ENCODE measurements around the gene SLC15A3. TPM values are rescaled to one million over a fixed set of nuclear protein-coding genes. Genes with fewer than 3 reads are reported as not detected.

Gene SLC15A3
- total RNA-seq: 4.6 and 6.0 TPM in 2 replicates

DNA sequence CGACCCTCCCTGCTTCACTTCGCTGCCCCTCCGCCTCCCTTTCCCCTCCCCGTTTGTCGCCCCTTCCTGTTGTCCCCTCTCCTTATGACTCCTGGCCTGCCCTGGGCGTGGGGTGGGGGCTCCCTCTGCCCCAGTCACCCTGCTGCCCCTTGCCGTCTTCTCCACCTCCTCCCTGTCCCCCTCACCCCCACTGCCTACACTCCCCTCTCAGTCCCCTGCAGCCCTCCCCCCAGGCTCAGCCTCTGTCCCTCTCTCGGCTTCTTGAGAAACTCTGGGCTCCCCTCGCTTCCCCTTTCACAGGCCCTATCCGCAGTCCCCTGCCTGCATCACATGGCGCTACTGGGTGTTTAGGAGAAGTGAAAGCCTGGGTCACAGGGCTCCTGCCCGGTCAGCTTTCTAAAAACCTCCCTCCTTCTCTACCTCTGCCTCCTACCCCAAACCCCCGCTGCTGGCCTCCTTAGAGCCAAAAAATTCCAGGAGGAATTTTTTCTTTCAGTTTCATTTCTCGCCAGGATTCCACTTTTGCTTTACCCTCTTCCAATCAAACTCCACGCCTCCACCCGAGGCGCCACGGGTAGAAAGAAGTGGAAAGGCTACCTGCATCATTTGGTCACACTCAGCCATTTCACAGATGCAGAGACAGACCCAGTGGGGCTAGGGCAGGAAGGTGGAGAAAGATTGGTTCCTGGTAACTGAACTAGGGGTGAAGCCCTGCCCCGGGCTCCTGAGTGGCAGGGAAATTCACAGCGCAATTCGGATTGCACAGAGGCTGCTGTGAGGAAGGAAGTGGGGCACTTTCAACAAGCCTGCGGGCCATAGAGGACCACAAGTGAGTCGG is at the start of gene SLC15A3:
TSS of gene SLC15A3 (minus strand) at position 273 of the 838 bp plus-strand sequence. CDS start 625 bp downstream, outside the sequence.
- DNase-seq (ENCODE audit: low read depth in 2 of 2): peak; percentile 40 to 50

- DNase-seq (ENCODE audit: low read depth in 2 of 2): no peak
Measured at GRCh38 chr11:61000426-61000825, 48.5 kb upstream of the SLC15A3 start.

DNA sequence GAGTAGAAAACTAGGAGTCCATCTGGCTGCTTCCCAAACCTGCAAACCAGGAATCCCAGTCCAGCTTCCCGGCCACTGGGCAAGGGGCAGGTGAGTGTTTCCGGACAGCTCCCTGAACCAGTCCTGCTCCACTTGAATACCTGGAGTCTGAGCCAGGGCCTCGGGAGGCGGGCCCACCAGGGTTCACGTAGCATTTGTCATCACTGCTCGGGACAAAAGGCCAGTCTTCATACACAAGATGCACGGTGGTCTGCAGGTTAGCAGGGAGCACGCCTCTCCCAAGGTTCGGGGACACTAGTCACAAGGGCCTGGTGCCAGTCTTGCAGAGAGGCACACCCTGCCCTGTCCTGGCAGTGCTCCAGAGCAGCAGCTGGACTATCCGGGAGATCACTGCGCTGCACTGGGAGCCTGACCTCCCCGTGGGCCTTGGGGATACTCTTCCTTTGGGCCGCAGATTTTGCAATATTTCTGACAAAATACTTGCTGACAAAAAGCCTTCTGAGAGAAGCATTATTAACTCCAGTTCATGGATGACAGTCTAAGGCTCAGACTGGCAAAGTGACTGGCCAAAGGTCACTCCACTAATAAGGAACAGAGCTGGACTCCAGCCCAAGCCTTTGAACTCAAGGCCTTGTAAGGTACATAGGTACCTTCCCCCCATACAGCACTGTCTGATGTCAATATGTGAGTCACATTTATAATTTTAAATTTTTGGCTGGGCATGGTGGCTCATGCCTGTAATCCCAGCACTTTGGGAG is 44.6 kb upstream of the SLC15A3 start:
- no peak for DNase-seq (ENCODE audit: low read depth in 2 of 2)

DNA sequence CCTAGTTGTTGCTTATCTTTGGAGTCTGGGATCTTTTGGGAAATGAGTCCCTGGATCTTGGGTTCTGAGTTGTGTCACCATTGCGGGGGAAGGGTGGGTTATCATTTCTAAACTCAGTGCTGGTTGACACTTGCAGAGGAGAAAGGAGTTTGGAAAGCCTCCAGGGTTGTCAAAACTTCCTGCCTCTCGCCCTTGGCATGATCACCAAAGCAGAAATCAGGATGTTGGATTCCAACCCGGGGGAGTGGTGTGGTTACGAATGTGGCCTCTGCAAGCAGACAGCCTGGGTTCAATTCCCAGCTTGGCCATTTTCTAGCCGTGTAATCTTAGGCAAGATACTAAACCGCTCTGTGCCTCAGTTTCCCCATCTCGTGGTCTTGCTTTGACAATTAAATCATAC is 43.8 kb upstream of the SLC15A3 start:
- peak in 1 of 2 donors; percentile 23 for DNase-seq (ENCODE audit: low read depth in 2 of 2)

DNA sequence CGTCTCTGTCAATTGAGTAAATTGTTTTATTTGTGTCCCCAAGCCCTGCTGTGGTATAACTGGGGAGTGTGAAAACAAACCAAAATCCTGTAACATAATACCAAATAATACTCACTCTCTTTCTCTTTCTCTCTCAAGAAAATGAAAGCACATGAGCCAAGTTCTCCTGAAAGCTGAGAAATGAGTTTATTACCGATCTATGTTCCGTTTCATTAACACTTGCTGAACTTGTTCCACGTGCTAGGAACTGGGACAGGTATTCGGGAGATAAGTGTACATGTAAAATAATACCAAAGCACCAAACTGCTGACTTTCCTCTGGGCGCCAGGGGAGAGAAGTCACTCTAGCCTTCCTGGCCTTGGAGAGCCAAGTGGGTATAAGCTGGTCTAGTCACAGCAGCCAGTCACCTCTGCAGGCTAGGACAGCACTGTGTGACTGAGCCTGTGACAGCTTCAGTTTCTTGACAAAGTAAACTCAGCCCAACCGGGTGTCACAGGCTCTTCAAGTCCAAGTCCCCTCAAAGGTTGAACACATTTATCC is 42.6 kb upstream of the SLC15A3 start:
- DNase-seq (ENCODE audit: low read depth in 2 of 2): no peak

DNA sequence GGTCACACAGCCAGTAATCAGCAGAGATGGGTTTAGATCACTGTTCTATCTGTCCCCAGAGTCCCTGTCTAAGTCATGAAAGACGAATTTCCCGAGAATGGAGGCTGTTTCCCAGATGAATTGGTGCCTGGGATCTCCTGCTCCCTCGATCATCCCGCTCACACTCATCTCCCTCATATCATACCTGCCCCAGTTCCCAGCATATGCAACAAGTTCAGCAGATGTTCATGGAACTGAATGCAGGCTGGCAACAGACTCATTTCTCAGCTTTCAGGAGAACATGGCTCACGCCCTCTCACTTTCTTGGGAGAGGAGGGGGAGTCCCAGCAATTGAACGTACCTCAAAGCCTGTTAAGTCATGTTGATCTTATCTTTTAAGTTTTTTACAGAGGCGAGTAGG is 41.6 kb upstream of the SLC15A3 start:
- DNase-seq (ENCODE audit: low read depth in 2 of 2): no peak

DNA sequence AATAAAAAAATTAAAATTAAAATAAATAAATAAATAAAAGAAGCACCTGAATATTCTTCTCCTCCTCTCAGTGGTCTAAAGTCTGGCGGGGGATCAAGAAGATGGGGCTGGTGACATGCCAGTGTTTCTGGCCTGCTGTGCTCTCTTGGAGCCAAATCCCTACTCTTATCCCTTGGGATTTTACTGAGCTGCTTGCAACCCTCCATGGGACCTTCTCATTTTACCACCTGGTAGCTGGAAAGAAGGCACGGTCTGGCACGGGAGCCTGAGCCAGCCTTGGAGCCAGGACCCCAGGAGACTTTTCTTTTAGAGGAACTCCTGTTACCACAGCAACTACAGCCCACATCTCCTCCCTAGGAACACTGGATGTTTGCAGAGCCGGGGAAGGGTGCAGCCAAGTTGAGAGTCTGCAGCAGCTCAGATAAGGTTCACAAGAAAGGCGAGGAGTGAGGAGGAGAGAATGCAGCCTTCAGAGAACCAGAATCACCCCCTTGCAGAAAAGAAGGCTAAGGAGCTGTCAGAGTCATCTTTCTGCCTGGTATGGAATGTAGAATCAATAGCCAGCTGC is 41.0 kb upstream of the SLC15A3 start:
- no peak for DNase-seq (ENCODE audit: low read depth in 2 of 2)

DNA sequence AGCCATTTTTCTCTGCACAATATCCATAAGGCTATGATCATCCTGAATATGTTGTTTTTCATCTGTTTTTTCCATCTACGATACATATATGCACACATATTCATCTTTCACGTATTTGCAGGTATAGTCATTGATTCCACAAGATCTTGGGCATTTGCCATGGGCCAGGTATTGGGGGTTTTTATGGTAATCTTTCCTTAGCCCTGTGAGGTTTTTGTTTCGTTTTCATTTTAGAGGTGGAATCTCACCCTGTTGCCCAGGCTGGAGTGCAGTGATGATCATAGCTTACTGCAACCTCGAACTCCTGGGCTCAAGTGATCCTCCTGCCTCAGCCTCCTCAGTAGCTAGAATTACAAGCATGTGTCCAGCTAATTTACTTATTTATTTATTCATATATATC is 39.5 kb upstream of the SLC15A3 start:
- DNase-seq (ENCODE audit: low read depth in 2 of 2): no peak

- no peak for DNase-seq (ENCODE audit: low read depth in 2 of 2)
Measured at GRCh38 chr11:60989093-60989650, 37.2 kb upstream of the SLC15A3 start.

DNA sequence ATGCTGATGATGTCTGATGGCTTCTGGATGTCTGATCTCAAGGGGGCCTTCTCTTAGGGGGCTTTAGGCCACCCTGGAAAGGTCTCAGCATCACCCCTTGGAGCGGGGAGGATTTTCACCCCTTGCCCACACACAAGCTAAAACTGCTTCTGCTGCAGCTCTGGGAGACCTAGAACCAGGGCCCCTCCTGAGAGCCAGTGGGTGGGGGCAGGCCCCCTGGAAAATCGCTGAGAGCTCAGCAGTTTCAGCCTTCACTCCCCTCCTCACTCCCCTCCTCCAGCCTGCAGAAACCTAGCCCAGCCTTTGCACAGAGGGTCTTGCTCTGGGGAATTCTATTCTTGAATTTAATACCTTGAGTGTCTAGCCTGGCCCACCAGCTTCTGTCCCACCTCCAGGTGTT is 36.7 kb upstream of the SLC15A3 start:
- no peak for DNase-seq (ENCODE audit: low read depth in 2 of 2)

GRCh38 chr11:60987577-60988277 is 35.8 kb upstream of the SLC15A3 start:
- DNase-seq (ENCODE audit: low read depth in 2 of 2): no peak

DNA sequence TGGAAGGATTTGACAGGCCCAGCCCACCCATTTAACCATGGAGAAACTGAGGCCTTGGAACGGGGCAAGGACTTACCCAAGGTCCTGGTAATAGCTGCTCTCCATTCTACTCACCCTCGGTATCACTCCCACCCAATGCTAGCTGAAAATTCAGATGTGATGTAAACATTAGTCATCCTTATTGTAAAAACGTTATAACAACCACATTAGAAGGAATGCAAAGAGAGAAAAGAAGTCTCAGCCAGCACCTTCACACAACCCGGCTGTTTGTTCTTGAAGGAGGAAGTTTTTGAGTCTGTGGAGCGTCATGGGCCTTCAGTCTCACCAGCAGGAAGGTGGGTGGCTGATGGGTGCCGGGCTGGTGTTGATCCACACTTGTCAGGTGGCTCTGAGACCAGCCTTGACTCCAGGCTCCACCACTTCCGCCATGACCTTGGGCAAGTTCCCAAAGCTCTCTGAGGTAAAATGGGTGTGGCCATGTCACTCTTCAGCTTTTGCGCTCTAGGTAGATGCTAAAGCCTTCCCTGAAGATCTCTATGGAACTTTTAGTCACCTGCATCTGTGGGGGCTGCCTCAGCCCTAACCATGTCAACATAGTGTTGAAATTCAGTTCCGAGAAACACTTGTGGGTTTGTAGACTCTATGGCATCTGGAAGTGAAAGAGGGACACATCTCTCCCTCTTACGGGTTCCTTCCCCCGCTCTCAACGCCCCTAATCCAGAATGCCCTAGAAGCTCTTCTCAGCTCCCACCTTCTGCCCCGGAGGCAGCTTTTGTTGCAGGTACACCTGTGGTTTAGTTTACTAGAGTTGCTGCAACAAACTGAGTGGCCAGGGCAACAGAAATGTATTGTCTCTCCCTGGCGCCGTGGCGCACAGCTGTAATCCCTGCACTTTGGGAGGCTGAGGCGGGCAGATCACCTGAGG is 34.3 kb upstream of the SLC15A3 start:
- DNase-seq (ENCODE audit: low read depth in 2 of 2): no peak

- no peak for DNase-seq (ENCODE audit: low read depth in 2 of 2)
Measured at GRCh38 chr11:60985501-60985900, 33.5 kb upstream of the SLC15A3 start.

GRCh38 chr11:60984636-60985035 is 32.7 kb upstream of the SLC15A3 start:
- DNase-seq (ENCODE audit: low read depth in 2 of 2): no peak

- no peak for DNase-seq (ENCODE audit: low read depth in 2 of 2)
Measured at GRCh38 chr11:60984149-60984548, 32.2 kb upstream of the SLC15A3 start.

- no peak for DNase-seq (ENCODE audit: low read depth in 2 of 2)
Measured at GRCh38 chr11:60982184-60982583, 30.2 kb upstream of the SLC15A3 start.

DNA sequence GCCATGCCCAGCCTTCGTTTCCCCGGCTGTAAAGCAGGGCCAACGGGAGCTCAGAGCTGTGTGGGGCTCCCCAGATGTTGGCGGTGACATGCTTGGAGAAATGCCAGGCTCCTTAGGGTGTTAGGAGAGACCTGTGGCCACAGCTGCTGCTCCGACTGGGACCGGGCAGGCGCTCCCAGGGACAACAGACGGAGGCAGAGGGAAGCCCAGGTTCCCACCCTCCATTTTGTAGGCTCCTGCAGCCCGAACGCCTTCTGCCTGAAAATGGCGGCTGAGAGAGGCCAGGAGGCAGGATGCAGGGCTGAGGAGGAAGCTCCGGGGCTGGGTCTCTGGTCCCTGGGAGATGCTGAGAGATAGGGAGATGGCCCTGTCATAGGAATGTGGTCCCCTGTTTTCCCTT is 29.5 kb upstream of the SLC15A3 start:
- DNase-seq (ENCODE audit: low read depth in 2 of 2): no peak

- peak in 1 of 2 donors; percentile 21 for DNase-seq (ENCODE audit: low read depth in 2 of 2)
Measured at GRCh38 chr11:60978546-60979380, 26.8 kb upstream of the SLC15A3 start.

GRCh38 chr11:60977836-60978235 is 25.9 kb upstream of the SLC15A3 start:
- no peak for DNase-seq (ENCODE audit: low read depth in 2 of 2)
